Measurements from ENCODE around the gene OR5AU1.
A peak's percentile ranks its signal among the peaks of the same experiment; 100 is the strongest.

Gene OR5AU1

GRCh38 chr14:21107283-21107800, 48.5 kb downstream of the OR5AU1 start:
- DNase-seq (ENCODE audit: low read depth in 2 of 2) = no peak

- peak; percentile 62 to 67 for DNase-seq (ENCODE audit: low read depth in 2 of 2)
These were observed 49.2 kb downstream of the OR5AU1 start for GRCh38 chr14:21106498-21107282.

GRCh38 chr14:21106176-21106497, 49.7 kb downstream of the OR5AU1 start:
- no peak for DNase-seq (ENCODE audit: low read depth in 2 of 2)

GRCh38 chr14:21105095-21105494, 50.8 kb downstream of the OR5AU1 start:
- DNase-seq (ENCODE audit: low read depth in 2 of 2) = no peak
